Ishikawa (cell line): ENCODE measurements around the gene SLC38A10.

Experiments used
- CEBPB ChIP-seq: IDR thresholded peaks from 2 replicates; pipeline ENCODE4 v1.6.1; 2012
- CREB1 ChIP-seq: IDR thresholded peaks from 2 replicates; pipeline ENCODE4 v1.6.1; 2012; ENCODE audit warnings: low read depth
- EGR1 ChIP-seq: IDR thresholded peaks from 2 replicates; pipeline ENCODE4 v1.6.1; 2012
- EP300 ChIP-seq: IDR thresholded peaks from 2 replicates; pipeline ENCODE4 v1.6.1; 2012; ENCODE audit warnings: borderline replicate concordance
- FOXM1 ChIP-seq: IDR thresholded peaks from 2 replicates; pipeline ENCODE4 v1.6.1; 2012; ENCODE audit warnings: low read depth, borderline replicate concordance
- NFIC ChIP-seq: IDR thresholded peaks from 2 replicates; pipeline ENCODE4 v1.6.1; 2012
- RAD21 ChIP-seq: IDR thresholded peaks from 2 replicates; pipeline ENCODE4 v1.6.1; 2012; ENCODE audit warnings: low read depth
- TAF1 ChIP-seq: IDR thresholded peaks from 2 replicates; pipeline ENCODE4 v1.6.1; 2012; ENCODE audit warnings: low read depth, mild to moderate bottlenecking
- TCF12 ChIP-seq: IDR thresholded peaks from 2 replicates; pipeline ENCODE4 v1.6.1; 2012; ENCODE audit warnings: low read depth
- TEAD4 ChIP-seq: IDR thresholded peaks from 2 replicates; pipeline ENCODE4 v1.6.1; 2012
- YY1 ChIP-seq: IDR thresholded peaks from 2 replicates; pipeline ENCODE4 v1.6.1; 2012; ENCODE audit warnings: low read depth
- ZBTB7A ChIP-seq: IDR thresholded peaks from 2 replicates; pipeline ENCODE4 v1.6.1; 2012; ENCODE audit warnings: low read depth
- TF ChIP-seq, protein P1 (sequence below): IDR thresholded peaks from 2 replicates; pipeline ENCODE4 v1.6.1; 2012
- TF ChIP-seq, protein P2 (sequence below): IDR thresholded peaks from 2 replicates; pipeline ENCODE4 v1.6.1; 2012; ENCODE audit warnings: low read depth, mild to moderate bottlenecking
- TF ChIP-seq, protein P3 (sequence below): IDR thresholded peaks from 2 replicates; pipeline ENCODE4 v1.6.1; 2012

Gene SLC38A10

DNA sequence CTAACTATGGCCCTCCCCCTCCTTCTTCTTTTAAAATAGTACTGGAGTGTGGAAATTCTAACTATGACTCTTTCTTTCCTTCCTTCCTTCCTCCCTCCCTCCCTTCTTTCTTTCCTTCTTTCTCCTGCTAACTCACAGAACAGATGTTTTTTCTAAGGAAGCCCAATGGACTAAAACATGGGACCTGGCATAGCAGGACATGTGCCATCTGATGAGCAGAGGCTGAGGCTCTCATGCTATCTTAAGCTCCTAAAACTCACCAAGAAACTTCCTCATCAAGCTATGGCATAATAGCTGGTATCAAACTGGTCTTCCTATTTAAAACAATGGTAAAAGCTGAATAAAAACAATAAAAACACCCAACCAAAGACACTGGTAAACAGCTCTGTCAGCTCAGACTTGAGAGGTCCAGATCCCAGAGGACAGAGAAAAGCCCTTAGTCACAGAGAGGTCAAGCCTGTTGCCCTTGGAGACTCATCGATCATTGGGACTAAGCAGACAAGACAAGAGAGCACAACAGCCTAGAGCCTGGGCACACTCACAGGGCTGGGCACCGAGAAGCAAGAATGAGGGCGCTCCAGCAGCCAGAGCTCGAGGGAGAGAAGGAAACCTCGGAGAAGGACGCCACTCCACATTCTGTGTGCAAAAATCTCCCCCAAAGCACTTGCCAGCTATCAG lies 27.6 kb downstream of the SLC38A10 start:
- TF ChIP-seq, protein P1, sequence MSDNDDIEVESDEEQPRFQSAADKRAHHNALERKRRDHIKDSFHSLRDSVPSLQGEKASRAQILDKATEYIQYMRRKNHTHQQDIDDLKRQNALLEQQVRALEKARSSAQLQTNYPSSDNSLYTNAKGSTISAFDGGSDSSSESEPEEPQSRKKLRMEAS, result no peak
- TF ChIP-seq EP300 (no peak), TAF1 (no peak), EGR1 (no peak), RAD21 (no peak), TEAD4 (no peak), TCF12 (no peak), ZBTB7A (no peak), FOXM1 (no peak), NFIC (no peak), CREB1 (no peak), YY1 (no peak), CEBPB (no peak)
- TF ChIP-seq, protein P2, sequence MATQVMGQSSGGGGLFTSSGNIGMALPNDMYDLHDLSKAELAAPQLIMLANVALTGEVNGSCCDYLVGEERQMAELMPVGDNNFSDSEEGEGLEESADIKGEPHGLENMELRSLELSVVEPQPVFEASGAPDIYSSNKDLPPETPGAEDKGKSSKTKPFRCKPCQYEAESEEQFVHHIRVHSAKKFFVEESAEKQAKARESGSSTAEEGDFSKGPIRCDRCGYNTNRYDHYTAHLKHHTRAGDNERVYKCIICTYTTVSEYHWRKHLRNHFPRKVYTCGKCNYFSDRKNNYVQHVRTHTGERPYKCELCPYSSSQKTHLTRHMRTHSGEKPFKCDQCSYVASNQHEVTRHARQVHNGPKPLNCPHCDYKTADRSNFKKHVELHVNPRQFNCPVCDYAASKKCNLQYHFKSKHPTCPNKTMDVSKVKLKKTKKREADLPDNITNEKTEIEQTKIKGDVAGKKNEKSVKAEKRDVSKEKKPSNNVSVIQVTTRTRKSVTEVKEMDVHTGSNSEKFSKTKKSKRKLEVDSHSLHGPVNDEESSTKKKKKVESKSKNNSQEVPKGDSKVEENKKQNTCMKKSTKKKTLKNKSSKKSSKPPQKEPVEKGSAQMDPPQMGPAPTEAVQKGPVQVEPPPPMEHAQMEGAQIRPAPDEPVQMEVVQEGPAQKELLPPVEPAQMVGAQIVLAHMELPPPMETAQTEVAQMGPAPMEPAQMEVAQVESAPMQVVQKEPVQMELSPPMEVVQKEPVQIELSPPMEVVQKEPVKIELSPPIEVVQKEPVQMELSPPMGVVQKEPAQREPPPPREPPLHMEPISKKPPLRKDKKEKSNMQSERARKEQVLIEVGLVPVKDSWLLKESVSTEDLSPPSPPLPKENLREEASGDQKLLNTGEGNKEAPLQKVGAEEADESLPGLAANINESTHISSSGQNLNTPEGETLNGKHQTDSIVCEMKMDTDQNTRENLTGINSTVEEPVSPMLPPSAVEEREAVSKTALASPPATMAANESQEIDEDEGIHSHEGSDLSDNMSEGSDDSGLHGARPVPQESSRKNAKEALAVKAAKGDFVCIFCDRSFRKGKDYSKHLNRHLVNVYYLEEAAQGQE, result no peak
- TF ChIP-seq, protein P3, sequence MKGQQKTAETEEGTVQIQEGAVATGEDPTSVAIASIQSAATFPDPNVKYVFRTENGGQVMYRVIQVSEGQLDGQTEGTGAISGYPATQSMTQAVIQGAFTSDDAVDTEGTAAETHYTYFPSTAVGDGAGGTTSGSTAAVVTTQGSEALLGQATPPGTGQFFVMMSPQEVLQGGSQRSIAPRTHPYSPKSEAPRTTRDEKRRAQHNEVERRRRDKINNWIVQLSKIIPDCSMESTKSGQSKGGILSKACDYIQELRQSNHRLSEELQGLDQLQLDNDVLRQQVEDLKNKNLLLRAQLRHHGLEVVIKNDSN, result no peak

DNA sequence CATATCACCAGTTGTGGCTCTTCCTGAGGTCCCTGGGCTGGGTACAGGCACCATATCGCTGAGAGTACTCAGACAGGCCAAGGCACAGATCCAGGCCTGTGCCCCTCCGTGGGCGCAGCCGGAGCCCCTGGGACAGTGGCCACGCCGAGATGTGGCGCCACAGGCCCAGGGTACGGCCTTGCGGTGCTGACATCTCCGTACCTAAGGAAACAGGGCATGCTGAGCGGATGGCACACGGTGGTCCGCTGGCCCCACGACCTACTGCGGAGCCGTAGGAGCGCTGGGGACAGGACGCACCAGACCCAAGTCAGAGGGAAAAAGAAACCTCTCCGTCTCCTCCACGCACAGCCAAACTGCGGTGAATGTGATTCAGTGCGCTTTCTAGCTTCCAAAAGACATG lies 29.5 kb downstream of the SLC38A10 start:
- no peak for TF ChIP-seq RAD21
- TF ChIP-seq, protein P2, result no peak
- no peak for TF ChIP-seq TAF1
- TF ChIP-seq, protein P3, result no peak
- TF ChIP-seq ZBTB7A, result no peak
- no peak for TF ChIP-seq EP300
- TF ChIP-seq TCF12, result no peak
- TF ChIP-seq, protein P1, result no peak
- TF ChIP-seq EGR1, result no peak
- TF ChIP-seq YY1, result no peak
- no peak for TF ChIP-seq FOXM1
- TF ChIP-seq CEBPB, result no peak
- TF ChIP-seq CREB1, result no peak
- TF ChIP-seq NFIC, result no peak
- no peak for TF ChIP-seq TEAD4

DNA sequence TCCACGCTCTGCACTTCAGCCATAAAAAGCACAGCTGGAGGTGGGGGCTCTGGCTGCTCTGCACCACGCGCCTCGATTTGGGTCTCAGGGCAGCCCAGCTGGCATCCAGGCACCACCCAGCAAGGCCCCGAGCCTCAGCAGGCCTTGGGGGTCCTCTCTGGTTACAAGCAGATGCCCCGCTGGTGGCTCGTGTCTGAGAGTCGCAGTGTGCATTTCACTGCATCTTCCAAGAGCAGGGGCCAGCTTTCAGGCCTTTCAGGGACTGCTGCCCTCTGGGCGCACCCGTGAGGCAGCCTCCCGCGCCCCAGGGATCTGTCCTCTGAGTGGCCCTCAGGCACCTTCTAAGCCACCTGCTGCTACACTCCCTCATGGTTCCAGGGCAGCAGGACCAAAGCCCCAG lies 30.5 kb downstream of the SLC38A10 start:
- no peak for TF ChIP-seq FOXM1
- no peak for TF ChIP-seq TCF12
- TF ChIP-seq, protein P1, result no peak
- no peak for TF ChIP-seq TAF1
- TF ChIP-seq RAD21, result no peak
- TF ChIP-seq, protein P3, result no peak
- TF ChIP-seq NFIC, result no peak
- no peak for TF ChIP-seq EGR1
- TF ChIP-seq CREB1, result no peak
- TF ChIP-seq EP300, result no peak
- no peak for TF ChIP-seq ZBTB7A
- TF ChIP-seq TEAD4, result no peak
- no peak for TF ChIP-seq YY1
- TF ChIP-seq, protein P2, result no peak
- no peak for TF ChIP-seq CEBPB
